ENCODE results near the gene F5. TPM values are rescaled to one million over a fixed set of nuclear protein-coding genes. Genes with fewer than 3 reads are reported as not detected.

The F5 gene
- total and polyA plus RNA-seq, 10 of the 15 experiments (the other 5 are each of a cell fraction or from before 2014, with no cell fraction given), result under 0.01 to 3.8 (median 0.40) TPM

- no peaks in the 10 kb centered on the region for H3K36me3 ChIP-seq (ENCODE audit: control insufficient read depth in 2 of 2, insufficient read depth in 2 of 2, low read length in 1 of 2)
- H3K4me2 ChIP-seq (ENCODE audit: control insufficient read depth, insufficient read depth), result no peak overlapping the region
- H4K20me1 ChIP-seq (ENCODE audit: control insufficient read depth, insufficient read depth), result no peaks in the 10 kb centered on the region
- no peak overlapping the region for H3K4me3 ChIP-seq
- H2AFZ ChIP-seq (ENCODE audit: control insufficient read depth, low read depth, low read length), result no peak overlapping the region
- FAIRE-seq (peak; percentile 79), ATAC-seq (peak; percentile 90), DNase-seq (ENCODE audit: low read depth, low spot score) (no peak)
- no peak overlapping the region for H3K27ac ChIP-seq (ENCODE audit: control insufficient read depth, insufficient read depth)
- in situ Hi-C loops (cut with MboI) (no loop called here), intact Hi-C loops (cut with micrococcal nuclease; ENCODE audit: unreplicated experiment) (loop anchor here (1.0 to 5.0 kb wide), 4 partner anchors 37 to 259 kb away; partner anchors contain the start of gene F5)
- ChIA-PET SMC1A (ENCODE audit: uncharacterized antibody, unreplicated experiment) (interaction anchor here (0.9 to 3.9 kb wide), 9 partner anchors 9 to 259 kb away, joined by 3 to 25 read pairs (median 4); no protein-coding TSS in a partner anchor), POLR2A (no interaction called here), CTCF (interaction anchor here (0.8 to 5.7 kb wide), 17 partner anchors 10 to 1208 kb away, joined by 3 to 51 read pairs (median 6); partner anchors contain the start of gene F5), RAD21 (ENCODE audit: unreplicated experiment) (interaction anchor here (1.0 to 3.8 kb wide), 4 partner anchors 52 to 258 kb away, joined by 3 to 28 read pairs (median 10); no protein-coding TSS in a partner anchor)
- TF ChIP-seq RAD21 (IDR thresholded peaks at IDR 0.05; ENCODE audit: insufficient read depth, low read depth, low read length), result peak; percentile 71
- no peak for TF ChIP-seq MEF2B (IDR thresholded peaks at IDR 0.05; ENCODE audit: partially characterized antibody, poor library complexity, severe bottlenecking)
- TF ChIP-seq TCF12 (IDR thresholded peaks at IDR 0.05; ENCODE audit: low read depth, low read length), result no peak
- TF ChIP-seq, protein P1, sequence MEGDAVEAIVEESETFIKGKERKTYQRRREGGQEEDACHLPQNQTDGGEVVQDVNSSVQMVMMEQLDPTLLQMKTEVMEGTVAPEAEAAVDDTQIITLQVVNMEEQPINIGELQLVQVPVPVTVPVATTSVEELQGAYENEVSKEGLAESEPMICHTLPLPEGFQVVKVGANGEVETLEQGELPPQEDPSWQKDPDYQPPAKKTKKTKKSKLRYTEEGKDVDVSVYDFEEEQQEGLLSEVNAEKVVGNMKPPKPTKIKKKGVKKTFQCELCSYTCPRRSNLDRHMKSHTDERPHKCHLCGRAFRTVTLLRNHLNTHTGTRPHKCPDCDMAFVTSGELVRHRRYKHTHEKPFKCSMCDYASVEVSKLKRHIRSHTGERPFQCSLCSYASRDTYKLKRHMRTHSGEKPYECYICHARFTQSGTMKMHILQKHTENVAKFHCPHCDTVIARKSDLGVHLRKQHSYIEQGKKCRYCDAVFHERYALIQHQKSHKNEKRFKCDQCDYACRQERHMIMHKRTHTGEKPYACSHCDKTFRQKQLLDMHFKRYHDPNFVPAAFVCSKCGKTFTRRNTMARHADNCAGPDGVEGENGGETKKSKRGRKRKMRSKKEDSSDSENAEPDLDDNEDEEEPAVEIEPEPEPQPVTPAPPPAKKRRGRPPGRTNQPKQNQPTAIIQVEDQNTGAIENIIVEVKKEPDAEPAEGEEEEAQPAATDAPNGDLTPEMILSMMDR (IDR thresholded peaks at IDR 0.05 in 2 of 3, conservative IDR thresholded peaks at IDR 0.05 in 1 of 3; ENCODE audit: control insufficient read depth in 2 of 3, extremely low read depth in 1 of 3, insufficient read depth in 1 of 3, low read depth in 3 of 3, low read length in 3 of 3), result peak; percentile 47 to 68 (median 57); a peak in 4 of 6 replicates
- TF ChIP-seq, protein P2, sequence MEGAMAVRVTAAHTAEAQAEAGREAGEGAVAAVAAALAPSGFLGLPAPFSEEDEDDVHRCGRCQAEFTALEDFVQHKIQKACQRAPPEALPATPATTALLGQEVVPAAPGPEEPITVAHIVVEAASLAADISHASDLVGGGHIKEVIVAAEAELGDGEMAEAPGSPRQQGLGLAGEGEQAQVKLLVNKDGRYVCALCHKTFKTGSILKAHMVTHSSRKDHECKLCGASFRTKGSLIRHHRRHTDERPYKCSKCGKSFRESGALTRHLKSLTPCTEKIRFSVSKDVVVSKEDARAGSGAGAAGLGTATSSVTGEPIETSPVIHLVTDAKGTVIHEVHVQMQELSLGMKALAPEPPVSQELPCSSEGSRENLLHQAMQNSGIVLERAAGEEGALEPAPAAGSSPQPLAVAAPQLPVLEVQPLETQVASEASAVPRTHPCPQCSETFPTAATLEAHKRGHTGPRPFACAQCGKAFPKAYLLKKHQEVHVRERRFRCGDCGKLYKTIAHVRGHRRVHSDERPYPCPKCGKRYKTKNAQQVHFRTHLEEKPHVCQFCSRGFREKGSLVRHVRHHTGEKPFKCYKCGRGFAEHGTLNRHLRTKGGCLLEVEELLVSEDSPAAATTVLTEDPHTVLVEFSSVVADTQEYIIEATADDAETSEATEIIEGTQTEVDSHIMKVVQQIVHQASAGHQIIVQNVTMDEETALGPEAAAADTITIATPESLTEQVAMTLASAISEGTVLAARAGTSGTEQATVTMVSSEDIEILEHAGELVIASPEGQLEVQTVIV (IDR thresholded peaks at IDR 0.05; ENCODE audit: borderline replicate concordance, partially characterized antibody), result no peak
- no peak for TF ChIP-seq TBL1XR1 (IDR thresholded peaks at IDR 0.05; ENCODE audit: low read depth, low read length)
- no peak for TF ChIP-seq PKNOX1 (IDR thresholded peaks at IDR 0.05)
- TF ChIP-seq SMC3 (IDR thresholded peaks at IDR 0.05; ENCODE audit: borderline replicate concordance, low read length), result peak; percentile 57; the same call in 1 of the 2 replicates
- no peaks in the 10 kb centered on the region for H3K27me3 ChIP-seq (replicated peaks in 1 of 2; ENCODE audit: control insufficient read depth in 2 of 2, insufficient read depth in 2 of 2, low read length in 1 of 2)
- H3K4me1 ChIP-seq (ENCODE audit: control insufficient read depth, insufficient read depth, low read length), result no peaks in the 10 kb centered on the region
- no TSS peak for BruUV-seq (replicated peaks)
- H3K9me3 ChIP-seq (replicated peaks; ENCODE audit: control insufficient read depth, insufficient read depth, low read length), result no peaks in the 10 kb centered on the region
- H3K79me2 ChIP-seq (ENCODE audit: control insufficient read depth, insufficient read depth, low read length), result no peaks in the 10 kb centered on the region
- WGBS (ENCODE audit: insufficient coverage, insufficient replicate concordance, low lambda C conversion rate, missing lambda C conversion rate), result 50% methylated on average over 2 of the region's 4 CpGs
- H3K9ac ChIP-seq (ENCODE audit: control insufficient read depth, insufficient read depth, low read length), result no peak overlapping the region
Observed at GRCh38 chr1:169550294-169550693, 36.0 kb downstream of the F5 start.

Data from GM12878 (cell line).